Retinal pigment epithelial cell (primary cell): ENCODE measurements around the gene CPEB4.

Source experiments
- DNase-seq: peaks from one replicate; pipeline ENCODE4 v3.0.0-alpha.2; 2010; ENCODE audit warnings: low read depth
- H3K4me3 ChIP-seq: 2 replicates; pipeline ENCODE4 v1.5.1; 2011; ENCODE audit warnings: mild to moderate bottlenecking, low read length, control low read depth, moderate library complexity
- CTCF ChIP-seq: conservative IDR thresholded peaks from 2 replicates; pipeline ENCODE4 v1.5.1; 2011; ENCODE audit warnings: low read depth, low read length, control low read depth, inconsistent platforms

CPEB4 gene

DNA sequence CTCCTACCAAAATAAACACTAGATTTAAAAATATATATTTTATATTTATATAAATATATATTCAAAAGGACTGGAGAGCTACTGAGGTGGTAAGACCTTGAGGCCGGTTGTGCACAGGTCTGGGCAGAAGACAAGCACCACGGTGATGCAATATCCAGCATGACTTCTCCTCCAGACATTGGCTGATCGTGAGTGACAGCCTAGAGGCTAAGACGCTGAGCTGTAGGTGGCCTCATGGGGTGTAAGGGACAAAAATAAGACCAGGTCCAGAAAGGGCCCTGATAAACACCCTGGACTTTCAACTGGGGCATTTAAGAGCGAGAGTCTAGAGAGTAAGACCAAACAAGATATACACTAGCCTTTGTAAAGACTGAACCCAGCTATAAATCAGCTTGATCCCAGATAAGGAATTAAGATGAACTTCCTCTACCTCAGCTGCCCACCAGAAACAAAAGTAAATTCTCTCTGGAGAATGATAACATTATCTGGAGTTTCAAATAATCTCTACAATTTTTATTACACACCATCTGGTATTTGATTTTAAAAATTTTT, 86.6 kb downstream of the CPEB4 start:
- no peak for DNase-seq
- TF ChIP-seq CTCF, result no peak
- H3K4me3 ChIP-seq, result no peak overlapping the region

- H3K4me3 ChIP-seq, result no peak overlapping the region
- no peak for DNase-seq
- TF ChIP-seq CTCF, result no peak
Measured at GRCh38 chr5:173981185-173981761, 93.1 kb downstream of the CPEB4 start.

DNA sequence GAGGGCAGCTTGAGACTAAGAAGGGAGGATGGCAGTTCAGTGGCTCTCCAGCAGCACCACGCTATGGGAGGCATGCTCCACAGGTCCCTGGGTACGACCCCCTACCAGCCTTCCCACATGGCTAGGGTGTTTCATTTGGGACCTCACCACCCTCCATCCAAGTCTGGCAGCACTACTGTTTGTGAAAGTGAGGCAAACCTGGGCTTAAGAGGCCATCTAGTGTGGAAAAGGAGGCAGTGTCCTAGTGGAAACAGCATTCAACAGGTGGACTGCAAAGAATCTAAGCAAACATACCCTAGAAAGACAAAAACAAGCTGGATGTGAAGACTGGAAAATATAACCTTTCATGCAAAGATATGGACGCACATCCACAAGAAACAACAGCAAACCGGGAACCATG, 96.1 kb downstream of the CPEB4 start:
- TF ChIP-seq CTCF, result peak; percentile 73
- no peak for DNase-seq
- H3K4me3 ChIP-seq, result no peak overlapping the region

DNA sequence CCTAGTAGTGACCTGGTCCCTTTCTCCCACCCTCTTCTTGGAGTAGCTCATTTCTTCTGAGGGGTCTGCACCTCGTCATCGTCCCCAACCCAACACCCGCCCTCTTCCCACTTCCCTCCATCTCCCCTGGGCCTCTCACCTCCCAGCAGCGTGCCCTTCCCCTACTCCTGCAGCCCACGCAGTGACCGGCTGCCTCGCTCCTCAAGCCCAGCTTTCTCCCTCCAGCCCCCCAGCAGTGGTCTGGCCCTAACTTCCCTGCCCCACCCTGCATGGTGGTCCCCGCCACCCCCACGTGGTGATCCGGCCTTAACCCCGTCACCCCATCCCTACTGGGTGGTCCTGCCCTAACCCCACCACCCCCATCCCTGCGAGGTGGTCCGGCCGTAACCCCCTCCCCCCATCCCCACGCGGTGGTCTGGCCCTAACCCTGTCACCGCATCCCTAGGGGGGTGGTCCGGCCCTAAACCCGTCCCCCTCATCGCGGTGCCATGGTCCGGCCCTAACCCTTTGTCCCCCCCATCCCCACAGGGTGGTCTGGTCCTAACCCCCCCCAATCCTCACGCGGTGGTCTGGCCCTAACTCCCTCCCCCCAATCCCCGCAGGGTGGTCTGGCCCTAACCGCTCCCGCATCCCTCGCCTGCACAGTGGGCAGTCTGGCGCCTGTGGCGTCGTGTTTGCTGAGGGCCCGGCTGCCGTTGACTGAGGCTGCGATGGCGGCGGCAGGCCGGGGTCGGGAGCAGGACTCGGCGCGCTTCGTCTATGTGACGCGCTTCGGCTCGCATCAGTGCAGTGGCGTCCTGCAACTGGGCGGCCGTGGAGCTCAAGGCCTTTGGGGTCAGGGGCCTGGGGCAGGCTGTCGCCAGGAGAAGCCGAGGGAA, 100.6 kb downstream of the CPEB4 start, which contains the start of gene C5orf47:
C5orf47 (plus strand) TSS at position 617 of the 878 bp plus-strand sequence; CDS start at position 711, 94 bp downstream.
- TF ChIP-seq CTCF, result no peak
- DNase-seq, result no peak
- no peak within 1 kb of the TSS for H3K4me3 ChIP-seq

DNA sequence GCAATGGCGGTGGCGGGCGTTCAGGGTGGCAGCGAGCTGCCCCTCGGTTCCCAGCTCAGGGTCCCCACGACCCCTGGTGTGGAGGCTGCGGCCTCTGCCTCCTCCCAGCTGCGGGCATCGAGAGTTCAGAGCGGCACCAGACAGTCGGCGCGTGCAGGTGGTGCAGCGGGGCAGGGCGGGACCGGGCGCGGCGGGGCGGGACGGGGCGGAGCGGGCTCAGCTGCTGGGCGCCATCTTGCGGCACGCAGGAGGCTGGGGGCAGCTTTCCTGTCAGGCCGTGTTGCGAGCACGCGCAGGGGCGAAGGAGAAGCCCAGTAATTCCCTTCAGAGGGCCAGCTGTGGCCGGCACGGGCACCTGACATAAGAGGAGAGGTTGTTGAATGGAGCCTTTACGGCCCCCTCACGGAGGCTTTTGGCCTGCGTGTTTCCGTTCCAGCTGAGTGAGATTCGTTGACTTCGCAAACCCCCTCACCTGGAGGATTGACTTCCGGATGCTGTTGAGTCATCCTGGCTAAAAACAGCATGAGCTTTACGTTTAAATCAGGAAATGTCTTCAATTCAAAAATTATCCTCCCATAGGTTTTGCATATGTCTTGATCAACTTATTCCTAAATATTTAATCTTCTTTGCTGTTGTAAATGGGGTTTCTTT, 101.4 kb downstream of the CPEB4 start:
- H3K4me3 ChIP-seq, result no peak overlapping the region
- no peak for DNase-seq
- TF ChIP-seq CTCF, result no peak

GRCh38 chr5:173997331-173997730, 109.2 kb downstream of the CPEB4 start:
- H3K4me3 ChIP-seq, result no peak overlapping the region
- DNase-seq, result no peak
- TF ChIP-seq CTCF, result no peak
